D721Med (cell line): Measurements from ENCODE around the gene UBE2I.
A peak's percentile ranks its signal among the peaks of the same experiment; 100 is the strongest.
"Not testable (repeated sequence)": the region's sequence is repeated elsewhere in the genome, so short reads cannot be mapped to it uniquely, and the experiment has no call there.

Experiments used
- DNase-seq: peaks from one replicate; pipeline ENCODE4 v3.0.0; 2011; ENCODE audit warnings: low spot score; ENCODE audit not compliant: insufficient read length
- FAIRE-seq: peaks from 2 replicates; lab custom pipeline; 2011; peaks lifted over from hg19 to GRCh38; lab: Jason Lieb, UNC
- CTCF ChIP-seq: IDR thresholded peaks from 2 replicates; pipeline ENCODE4 v1.5.1; 2012; ENCODE audit warnings: mild to moderate bottlenecking, control low read depth; ENCODE audit not compliant: insufficient read depth; ENCODE audit errors: missing control alignments

The UBE2I gene

GRCh38 chr16:1295465-1295864 is 14.0 kb upstream of the UBE2I start:
- DNase-seq: no peak
- no peak for FAIRE-seq
- no peak for TF ChIP-seq CTCF

DNA sequence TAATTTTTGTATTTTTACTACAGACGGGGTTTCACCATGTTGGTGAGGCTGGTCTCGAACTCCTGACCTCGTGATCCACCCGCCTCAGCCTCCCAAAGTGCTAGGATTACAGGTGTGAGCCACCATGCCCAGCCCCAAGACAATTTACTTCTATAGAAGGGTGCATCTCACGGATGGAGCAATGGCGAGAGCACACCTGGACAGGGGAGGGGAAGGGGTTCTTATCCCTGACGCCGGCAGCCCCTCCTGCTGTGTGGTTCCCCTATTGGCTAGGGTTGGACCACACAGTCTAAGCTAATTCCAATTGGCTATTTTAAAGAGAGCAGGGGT is 12.8 kb upstream of the UBE2I start:
- not testable (repeated sequence) for DNase-seq, FAIRE-seq

- no peak for TF ChIP-seq CTCF
- DNase-seq: no peak
- no peak for FAIRE-seq
These were observed 12.3 kb upstream of the UBE2I start for GRCh38 chr16:1297018-1297696.

DNA sequence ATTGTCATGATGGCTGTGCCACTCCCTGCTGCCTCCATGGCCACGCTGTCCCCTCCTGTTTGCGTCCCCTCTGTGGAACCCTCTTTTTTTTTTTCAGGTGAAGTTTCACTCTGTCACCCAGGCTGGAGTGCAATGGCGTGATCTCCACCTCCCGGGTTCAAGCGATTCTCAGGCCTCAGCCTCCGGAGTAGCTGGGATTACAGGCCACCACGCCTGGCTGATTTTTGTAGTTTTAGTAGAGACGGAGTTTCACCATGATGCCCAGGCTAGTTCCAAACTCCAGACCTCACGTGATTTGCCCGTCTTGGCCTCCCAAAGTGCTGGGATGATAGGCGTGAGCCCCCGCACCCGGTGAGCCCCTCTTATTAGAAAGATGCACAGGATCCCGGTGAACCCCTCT is 11.0 kb upstream of the UBE2I start:
- no peak for FAIRE-seq
- DNase-seq: no peak
- no peak for TF ChIP-seq CTCF

DNA sequence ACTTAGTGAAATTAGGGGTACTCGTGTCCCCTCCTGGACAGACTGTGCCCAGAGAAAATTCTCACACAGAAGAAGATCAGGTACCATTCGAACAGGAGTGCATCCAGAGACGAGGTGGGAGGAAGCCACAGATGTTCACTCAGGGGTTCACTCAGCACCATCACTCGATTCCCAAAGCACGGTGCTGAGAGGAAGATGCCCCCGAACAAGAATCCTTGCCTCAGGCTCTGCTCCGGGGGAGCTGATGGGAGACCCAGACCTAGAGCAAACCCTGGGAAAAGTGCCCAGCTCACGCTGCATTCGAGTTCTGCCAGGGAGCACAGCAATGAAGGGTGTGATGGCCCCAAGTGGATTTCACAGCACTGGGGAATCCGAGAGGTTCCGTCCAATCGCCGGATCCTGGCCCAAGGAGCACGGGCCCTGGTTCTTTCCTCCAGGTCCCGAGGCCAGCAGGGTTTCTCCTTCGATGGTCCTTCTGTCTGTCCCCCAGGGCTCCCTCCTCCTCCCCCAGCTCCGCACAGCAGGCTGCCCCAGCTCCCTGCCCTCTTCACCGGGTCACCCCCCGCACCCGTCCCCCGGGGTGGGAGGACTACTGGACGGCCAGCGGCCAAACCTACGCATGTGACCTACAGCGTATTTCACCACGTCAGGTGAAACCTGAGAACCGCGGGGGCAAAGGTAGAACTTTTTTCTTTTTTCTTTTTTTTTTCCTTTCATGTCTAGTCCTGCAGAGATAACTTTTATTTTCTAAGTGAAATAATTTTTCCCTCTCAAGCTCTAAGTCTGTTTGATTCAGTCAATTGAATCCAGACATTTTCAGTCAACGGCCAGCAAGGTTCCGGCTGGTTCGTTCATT is 10.2 kb upstream of the UBE2I start:
- FAIRE-seq (no peak), DNase-seq (no peak)
- no peak for TF ChIP-seq CTCF

GRCh38 chr16:1299868-1300203 is 9.6 kb upstream of the UBE2I start:
- no peak for TF ChIP-seq CTCF
- FAIRE-seq (no peak), DNase-seq (no peak)

DNA sequence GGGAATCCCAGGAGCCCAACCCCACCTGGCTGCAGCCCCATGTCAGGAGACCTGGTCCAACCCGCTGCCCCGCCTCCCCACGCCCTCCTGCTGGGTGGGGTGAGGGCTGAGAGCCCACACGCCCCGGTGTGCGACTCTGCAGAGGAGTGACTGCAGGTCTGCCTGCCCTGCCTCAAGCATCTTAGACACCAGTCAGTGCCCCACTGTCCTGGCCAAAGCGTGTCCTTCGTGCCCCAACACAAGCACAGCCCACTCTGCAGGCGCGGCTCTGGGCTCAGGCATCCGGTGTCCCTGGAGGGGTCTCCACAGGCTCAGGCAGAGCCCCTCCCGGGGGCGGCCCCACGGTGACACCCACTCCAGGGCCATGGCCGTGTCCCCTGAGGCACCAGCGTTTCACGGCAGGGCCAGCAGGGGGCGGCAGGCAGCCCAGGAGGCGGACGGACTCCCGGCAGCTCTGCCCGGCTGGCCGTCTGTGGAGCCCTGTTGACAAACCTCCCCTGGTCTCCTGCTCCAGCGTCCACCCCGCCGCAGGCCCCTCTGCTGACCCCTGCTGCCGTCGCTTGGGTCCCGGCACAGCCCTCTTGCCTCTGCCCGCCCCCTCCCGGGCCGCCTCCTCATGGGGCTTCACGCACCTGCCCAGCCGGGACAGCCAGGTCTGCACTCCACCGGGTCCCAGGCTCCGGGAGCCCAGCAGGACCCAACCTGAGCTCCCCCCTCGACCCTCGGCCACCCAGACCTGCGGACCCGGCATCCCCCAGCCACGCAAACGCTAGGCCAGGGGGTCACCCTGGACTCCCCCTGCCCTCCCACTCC is 8.6 kb upstream of the UBE2I start:
- peak; percentile 50 for TF ChIP-seq CTCF
- FAIRE-seq (no peak), DNase-seq (peak; percentile 94)
